HEK293 (cell line): ENCODE measurements around the gene SUGP1.

ENCODE experiments used
- CTCF ChIP-seq: fragments of 450-650 bp; formaldehyde crosslinking; IDR thresholded peaks from 2 replicates; pipeline ENCODE4 v1.5.1; 2016; ENCODE audit warnings: missing biosample characterization, missing genetic modification characterization
- ZBTB7A ChIP-seq: fragments of 450-650 bp; formaldehyde crosslinking; IDR thresholded peaks from 2 replicates; pipeline ENCODE4 v1.5.1; 2016; ENCODE audit warnings: low read depth, missing biosample characterization, missing genetic modification characterization
- ZFP41 ChIP-seq: fragments of 450-650 bp; formaldehyde crosslinking; IDR thresholded peaks from 2 replicates; pipeline ENCODE4 v1.5.1; 2016; ENCODE audit warnings: missing biosample characterization, missing genetic modification characterization, borderline replicate concordance
- ZNF121 ChIP-seq: fragments of 450-650 bp; formaldehyde crosslinking; IDR thresholded peaks from 2 replicates; pipeline ENCODE4 v1.5.1; 2016; ENCODE audit warnings: missing biosample characterization, missing genetic modification characterization
- ZNF174 ChIP-seq: fragments of 450-650 bp; formaldehyde crosslinking; IDR thresholded peaks from 2 replicates; pipeline ENCODE4 v1.5.0; 2017; ENCODE audit warnings: missing biosample characterization, mild to moderate bottlenecking, missing genetic modification characterization
- ZNF274 ChIP-seq, 2 experiments: fragments of 200-500 bp in 1 of 2; fragments of 450-650 bp in 1 of 2; sonication (Bioruptor generic) in 1 of 2; formaldehyde crosslinking in 1 of 2; IDR thresholded peaks; 2 replicates each; pipeline versions ENCODE4 v1.5.1 to v1.6.1; 2014 to 2016; ENCODE audit warnings: borderline replicate concordance in 1 of 2, inconsistent platforms in 1 of 2, low read length in 1 of 2, missing biosample characterization in 1 of 2, missing genetic modification characterization in 1 of 2
- ZNF341 ChIP-seq: fragments of 450-650 bp; formaldehyde crosslinking; IDR thresholded peaks from 2 replicates; pipeline ENCODE4; 2016; ENCODE audit warnings: low read depth, missing biosample characterization, missing genetic modification characterization
- ZNF426 ChIP-seq: fragments of 450-650 bp; formaldehyde crosslinking; IDR thresholded peaks from 2 replicates; pipeline ENCODE4 v1.5.1; 2017; ENCODE audit warnings: missing biosample characterization, missing genetic modification characterization, mild to moderate bottlenecking, inconsistent platforms, moderate library complexity
- TF ChIP-seq, protein P1 (sequence below): fragments of 450-650 bp; formaldehyde crosslinking; IDR thresholded peaks from 2 replicates; pipeline ENCODE4 v1.5.1; 2016; ENCODE audit warnings: missing biosample characterization, missing genetic modification characterization

GRCh38 chr19:19250196-19250801 lies 70.0 kb downstream of the SUGP1 start:
- TF ChIP-seq ZNF426 (tag by site-specific recombination) (no peak), CTCF (tag by site-specific recombination) (no peak), ZNF341 (tag by site-specific recombination) (no peak), ZBTB7A (tag by site-specific recombination) (no peak), ZNF174 (tag by site-specific recombination) (no peak), ZNF121 (no peak), ZNF274 (IDR thresholded peaks at IDR 0.05; ENCODE audit: low read length) (no peak), ZNF274 (tag by site-specific recombination; IDR thresholded peaks at IDR 0.05; ENCODE audit: borderline replicate concordance) (no peak), ZFP41 (tag by site-specific recombination) (no peak)
- TF ChIP-seq, protein P1, sequence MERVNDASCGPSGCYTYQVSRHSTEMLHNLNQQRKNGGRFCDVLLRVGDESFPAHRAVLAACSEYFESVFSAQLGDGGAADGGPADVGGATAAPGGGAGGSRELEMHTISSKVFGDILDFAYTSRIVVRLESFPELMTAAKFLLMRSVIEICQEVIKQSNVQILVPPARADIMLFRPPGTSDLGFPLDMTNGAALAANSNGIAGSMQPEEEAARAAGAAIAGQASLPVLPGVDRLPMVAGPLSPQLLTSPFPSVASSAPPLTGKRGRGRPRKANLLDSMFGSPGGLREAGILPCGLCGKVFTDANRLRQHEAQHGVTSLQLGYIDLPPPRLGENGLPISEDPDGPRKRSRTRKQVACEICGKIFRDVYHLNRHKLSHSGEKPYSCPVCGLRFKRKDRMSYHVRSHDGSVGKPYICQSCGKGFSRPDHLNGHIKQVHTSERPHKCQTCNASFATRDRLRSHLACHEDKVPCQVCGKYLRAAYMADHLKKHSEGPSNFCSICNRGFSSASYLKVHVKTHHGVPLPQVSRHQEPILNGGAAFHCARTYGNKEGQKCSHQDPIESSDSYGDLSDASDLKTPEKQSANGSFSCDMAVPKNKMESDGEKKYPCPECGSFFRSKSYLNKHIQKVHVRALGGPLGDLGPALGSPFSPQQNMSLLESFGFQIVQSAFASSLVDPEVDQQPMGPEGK (tag by site-specific recombination), result no peak
